GM23248 (cell line): ENCODE data around the gene TMEM156.

ENCODE experiments used
- EZH2 ChIP-seq: fragments of 200-600 bp; sonication (generic); IDR thresholded peaks from 2 replicates; pipeline ENCODE4 v1.6.1; 2018; ENCODE audit warnings: antibody characterized with exemption, mild to moderate bottlenecking; ENCODE audit not compliant: insufficient read depth, poor library complexity, severe bottlenecking
- EZH2phosphoT487 ChIP-seq: fragments of 200-600 bp; sonication (generic); IDR thresholded peaks from 2 replicates; pipeline ENCODE4 v1.6.1; 2018; ENCODE audit warnings: antibody characterized with exemption, moderate library complexity, mild to moderate bottlenecking, low read depth; ENCODE audit not compliant: insufficient read depth

DNA sequence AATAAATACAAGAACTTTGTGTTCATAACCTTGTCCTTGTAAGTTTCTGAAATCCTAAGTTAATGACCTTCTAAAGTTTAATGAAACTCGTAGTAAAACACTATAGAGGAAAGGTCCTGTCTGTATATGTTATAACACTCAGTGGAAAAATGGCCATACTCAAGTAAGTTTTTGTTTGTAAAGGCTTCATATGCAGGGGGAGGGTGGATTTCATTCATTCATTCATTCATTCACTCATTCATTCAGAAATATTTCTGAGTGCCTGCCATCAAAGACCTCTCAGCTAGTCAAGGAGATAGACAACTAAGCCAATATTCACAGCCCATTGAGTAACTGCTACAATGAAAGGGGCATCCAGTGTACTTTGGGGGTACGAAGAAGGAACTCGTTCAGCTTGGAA is 6.9 kb upstream of the TMEM156 start:
- TF ChIP-seq EZH2 = no peak
- TF ChIP-seq EZH2phosphoT487 = no peak
